IMR-90 (cell line): ENCODE measurements around the gene CCL19. TPM values are rescaled to one million over a fixed set of nuclear protein-coding genes. Genes with fewer than 3 reads are reported as not detected.

Source experiments
- ATAC-seq: fragments of 200-7000 bp; cut with Tn5 transposase; 2 replicates; pipeline ENCODE4 v1.9.1; 2020; ENCODE audit warnings: low read depth, mild to moderate bottlenecking, moderate library complexity
- BruUV-seq: library from RNA; stranded (reverse); fragments of 400-500 nt; replicated peaks from 2 replicates; lab custom pipeline; 2021; lab: Mats Ljungman, UMichigan
- CTCF ChIA-PET: fragments of 300-600 bp; formaldehyde crosslinking; extraction: SDS; loops from one replicate; lab custom pipeline; 2021; ENCODE audit warnings: antibody characterized with exemption; lab: Yijun Ruan, JAX
- POLR2A ChIA-PET: fragments of 300-600 bp; sonication (Branson Sonifier 250); formaldehyde crosslinking; loops from one replicate; lab custom pipeline; 2022; ENCODE audit warnings: antibody characterized with exemption; ENCODE audit not compliant: unreplicated experiment; lab: Charles Lee
- DNase-seq: peaks from one replicate; pipeline ENCODE4 v3.0.0; 2013
- H2AFZ ChIP-seq: replicated peaks from 2 replicates; pipeline ENCODE3; 2013; ENCODE audit warnings: low read length, mild to moderate bottlenecking; ENCODE audit not compliant: poor library complexity
- H2AK5ac ChIP-seq: 2 replicates; pipeline ENCODE4 v1.6.1; 2013; ENCODE audit warnings: low read depth, low read length, inconsistent platforms
- H2AK9ac ChIP-seq: replicated peaks from 2 replicates; pipeline ENCODE3; 2013; ENCODE audit warnings: mild to moderate bottlenecking, low read depth, low read length, moderate library complexity; ENCODE audit not compliant: poor library complexity
- H2BK120ac ChIP-seq: 2 replicates; pipeline ENCODE4 v1.6.1; 2013; ENCODE audit warnings: low read depth, low read length, inconsistent platforms
- H2BK15ac ChIP-seq: 3 replicates; pipeline ENCODE4 v1.6.1; 2013; ENCODE audit warnings: low read depth, low read length, inconsistent platforms
- H2BK20ac ChIP-seq: 2 replicates; pipeline ENCODE4 v1.6.1; 2013; ENCODE audit warnings: low read depth, mild to moderate bottlenecking, inconsistent platforms, low read length, moderate library complexity
- H2BK5ac ChIP-seq: 2 replicates; pipeline ENCODE4 v1.6.1; 2013; ENCODE audit warnings: mild to moderate bottlenecking, low read depth, low read length, inconsistent platforms; ENCODE audit not compliant: poor library complexity, severe bottlenecking
- H3K14ac ChIP-seq: replicated peaks from 2 replicates; pipeline ENCODE4 v1.6.1; 2013; ENCODE audit warnings: low read depth, low read length, inconsistent platforms
- H3K18ac ChIP-seq: 2 replicates; pipeline ENCODE4 v1.6.1; 2013; ENCODE audit warnings: low read depth, low read length, control low read depth
- H3K23ac ChIP-seq: 2 replicates; pipeline ENCODE4 v1.6.1; 2013; ENCODE audit warnings: low read depth, low read length, inconsistent platforms
- H3K27ac ChIP-seq: 2 replicates; pipeline ENCODE4 v1.5.1; 2013; ENCODE audit warnings: mild to moderate bottlenecking, control low read depth, low read length; ENCODE audit not compliant: insufficient read depth
- H3K27me3 ChIP-seq: 2 replicates; pipeline ENCODE4 v1.6.1; 2013; ENCODE audit warnings: low read length; ENCODE audit not compliant: control insufficient read depth, insufficient read depth
- H3K36me3 ChIP-seq: 2 replicates; pipeline ENCODE4 v1.6.1; 2013; ENCODE audit warnings: low read length, mixed read lengths; ENCODE audit not compliant: control insufficient read depth, insufficient read depth
- H3K4ac ChIP-seq: 2 replicates; pipeline ENCODE4 v1.6.1; 2013; ENCODE audit warnings: low read depth, low read length, inconsistent platforms
- H3K4me1 ChIP-seq: 2 replicates; pipeline ENCODE4 v1.6.1; 2013; ENCODE audit warnings: low read length, mixed read lengths; ENCODE audit not compliant: control insufficient read depth, insufficient read depth
- H3K4me2 ChIP-seq: 2 replicates; pipeline ENCODE4 v1.6.1; 2013; ENCODE audit warnings: low read depth, mild to moderate bottlenecking, control low read depth, low read length, moderate library complexity
- H3K4me3 ChIP-seq: 2 replicates; pipeline ENCODE4 v1.5.1; 2013; ENCODE audit warnings: low read depth, mild to moderate bottlenecking, control low read depth, low read length, moderate library complexity; ENCODE audit not compliant: insufficient read depth
- H3K56ac ChIP-seq: 2 replicates; pipeline ENCODE4 v1.6.1; 2013; ENCODE audit warnings: low read length, inconsistent platforms; ENCODE audit not compliant: insufficient read depth; ENCODE audit errors: extremely low read depth
- H3K79me1 ChIP-seq, 2 experiments: 2 replicates each; pipeline ENCODE4 v1.6.1; 2013; ENCODE audit warnings: low read length in 2 of 2, inconsistent platforms in 1 of 2, low read depth in 1 of 2
- H3K9ac ChIP-seq: 2 replicates; pipeline ENCODE4 v1.6.1; 2013; ENCODE audit warnings: low read depth, low read length, control low read depth
- H3K9me1 ChIP-seq: 2 replicates; pipeline ENCODE4 v1.6.1; 2013; ENCODE audit warnings: low read length, inconsistent platforms; ENCODE audit not compliant: insufficient read depth
- H3K9me3 ChIP-seq: 2 replicates; pipeline ENCODE4 v1.6.1; 2013; ENCODE audit warnings: low read length; ENCODE audit not compliant: control insufficient read depth, insufficient read depth
- H4K20me1 ChIP-seq: 2 replicates; pipeline ENCODE4 v1.6.1; 2013; ENCODE audit warnings: low read length, inconsistent platforms; ENCODE audit not compliant: insufficient read depth
- H4K5ac ChIP-seq: 2 replicates; pipeline ENCODE4 v1.6.1; 2013; ENCODE audit warnings: mild to moderate bottlenecking, low read depth, low read length, control low read depth
- H4K8ac ChIP-seq, 2 experiments: 2 replicates each; pipeline ENCODE4 v1.6.1; 2013; ENCODE audit warnings: low read depth in 2 of 2, low read length in 2 of 2, control low read depth in 1 of 2, inconsistent platforms in 1 of 2
- H4K91ac ChIP-seq: 2 replicates; pipeline ENCODE4 v1.6.1; 2013; ENCODE audit warnings: low read depth, low read length, inconsistent platforms; ENCODE audit not compliant: insufficient read depth
- BHLHE40 ChIP-seq: fragments of 150-350 bp; IDR thresholded peaks from 2 replicates; pipeline ENCODE4 v1.6.1; 2016; ENCODE audit warnings: mild to moderate bottlenecking, low read depth, low read length
- CEBPB ChIP-seq: IDR thresholded peaks from 2 replicates; pipeline ENCODE4 v1.6.1; 2012; ENCODE audit warnings: low read depth, low read length, improper control_type of control experiment
- CHD1 ChIP-seq: IDR thresholded peaks from 2 replicates; pipeline ENCODE4 v1.6.1; 2012; ENCODE audit warnings: low read depth, low read length, improper control_type of control experiment
- FOS ChIP-seq: fragments of 150-350 bp; IDR thresholded peaks from 2 replicates; pipeline ENCODE4 v1.6.1; 2016; ENCODE audit warnings: low read depth, low read length
- MAFK ChIP-seq: IDR thresholded peaks from 2 replicates; pipeline ENCODE4 v1.6.1; 2012; ENCODE audit warnings: low read depth, low read length, improper control_type of control experiment
- MAZ ChIP-seq: IDR thresholded peaks from 2 replicates; pipeline ENCODE4 v1.6.1; 2012; ENCODE audit warnings: low read depth, mild to moderate bottlenecking, low read length, improper control_type of control experiment, moderate library complexity, borderline replicate concordance
- MXI1 ChIP-seq: IDR thresholded peaks from 2 replicates; pipeline ENCODE4 v1.6.1; 2012; ENCODE audit warnings: low read depth, mild to moderate bottlenecking, low read length, moderate library complexity, borderline replicate concordance
- NFE2L2 ChIP-seq: fragments of 150-350 bp; IDR thresholded peaks from 2 replicates; pipeline ENCODE4 v1.6.1; 2016; ENCODE audit warnings: low read depth, mild to moderate bottlenecking, low read length
- RAD21 ChIP-seq: IDR thresholded peaks from 2 replicates; pipeline ENCODE4 v1.6.1; 2012; ENCODE audit warnings: low read length, improper control_type of control experiment
- RCOR1 ChIP-seq: IDR thresholded peaks from 2 replicates; pipeline ENCODE4 v1.6.1; 2012; ENCODE audit warnings: mild to moderate bottlenecking, low read length, improper control_type of control experiment; ENCODE audit not compliant: insufficient replicate concordance
- RFX5 ChIP-seq: IDR thresholded peaks from 2 replicates; pipeline ENCODE4 v1.8.0; 2012; ENCODE audit warnings: low read depth, mild to moderate bottlenecking, low read length, moderate library complexity
- SMC3 ChIP-seq: fragments of 150-350 bp; IDR thresholded peaks from 2 replicates; pipeline ENCODE4 v1.6.1; 2016; ENCODE audit warnings: low read depth, mild to moderate bottlenecking, antibody characterized with exemption, low read length, moderate library complexity
- dilution Hi-C: fragments of 300-500 bp; cut with HindIII; formaldehyde crosslinking; loops from one replicate; pipeline ENCODE4 v1.14.3; 2018; ENCODE audit warnings: low sequenced_read_pairs; ENCODE audit not compliant: unreplicated experiment
- in situ Hi-C: fragments of 300-500 bp; cut with MboI; formaldehyde crosslinking; loops from 3 replicates; pipeline ENCODE4 v1.14.3; 2019; ENCODE audit warnings: low sequenced_read_pairs, inconsistent platforms, mixed read lengths
- intact Hi-C: fragments of 100-400 bp; cut with micrococcal nuclease; formaldehyde crosslinking; loops from 2 replicates; pipeline ENCODE4 v1.10.0; 2022
- polyA plus RNA-seq, 3 experiments: library from polyadenylated mRNA; depleted of rRNA; stranded (reverse); fragments of >200 nt; gene quantifications; 2 replicates each; pipeline ENCODE4 v1.2.3, GENCODE V29; 2012; ENCODE audit warnings: low replicate concordance in 1 of 3
- total RNA-seq: library from RNA; depleted of rRNA; stranded (reverse); fragments of >200 nt; gene quantifications from 2 replicates; pipeline ENCODE4 v1.2.3, GENCODE V29; 2012
- TF ChIP-seq, protein P1 (sequence below): conservative IDR thresholded peaks from 2 replicates; pipeline ENCODE4 v1.5.1; 2012; ENCODE audit warnings: mild to moderate bottlenecking, low read depth, low read length, improper control_type of control experiment
- TF ChIP-seq, protein P2 (sequence below): fragments of 150-350 bp; IDR thresholded peaks from 2 replicates; pipeline ENCODE4 v1.6.1; 2016; ENCODE audit warnings: low read depth, mild to moderate bottlenecking, low read length, moderate library complexity, borderline replicate concordance

Gene CCL19
- total and polyA plus RNA-seq, 2 of the 4 experiments (the other 2 are of a cell fraction) = not detected

DNA sequence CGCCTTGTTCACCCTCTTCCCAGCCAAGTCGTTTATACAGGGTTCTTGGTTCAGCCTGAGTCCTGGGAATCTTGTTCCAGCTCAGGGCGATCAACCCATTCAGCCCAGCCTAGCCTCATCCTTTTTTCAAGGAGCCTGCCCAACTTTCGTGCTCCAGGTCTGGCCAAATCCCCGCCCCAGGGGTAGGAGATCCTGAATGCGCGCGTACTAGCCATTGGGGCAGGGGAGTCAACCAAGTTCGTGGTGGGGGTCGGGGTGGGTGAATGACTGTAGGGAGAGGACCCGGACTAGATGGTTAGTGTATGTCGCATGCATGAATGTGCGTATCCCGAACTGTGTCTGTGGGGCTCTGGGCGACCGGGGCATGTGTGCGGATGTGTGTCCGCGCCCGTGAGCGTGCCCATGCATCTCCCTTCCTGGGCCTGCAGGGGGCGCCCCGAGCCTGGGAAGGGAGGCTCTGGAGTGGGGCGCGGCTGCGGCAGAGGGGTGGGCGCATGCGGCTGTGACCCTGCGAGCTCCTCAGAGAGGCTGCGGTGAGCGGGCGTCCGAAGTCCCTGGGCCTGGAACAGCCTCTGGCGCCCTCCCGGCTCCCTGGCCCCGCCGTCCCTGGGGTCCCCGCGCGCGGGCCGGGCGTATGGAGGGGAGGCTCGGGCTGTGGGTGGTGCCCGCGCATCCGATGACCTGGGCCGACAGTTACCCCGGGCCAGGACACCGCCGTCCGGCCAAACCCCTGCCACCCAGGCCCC is 10.1 kb upstream of the CCL19 start (continued):
- no peak for TF ChIP-seq RCOR1

DNA sequence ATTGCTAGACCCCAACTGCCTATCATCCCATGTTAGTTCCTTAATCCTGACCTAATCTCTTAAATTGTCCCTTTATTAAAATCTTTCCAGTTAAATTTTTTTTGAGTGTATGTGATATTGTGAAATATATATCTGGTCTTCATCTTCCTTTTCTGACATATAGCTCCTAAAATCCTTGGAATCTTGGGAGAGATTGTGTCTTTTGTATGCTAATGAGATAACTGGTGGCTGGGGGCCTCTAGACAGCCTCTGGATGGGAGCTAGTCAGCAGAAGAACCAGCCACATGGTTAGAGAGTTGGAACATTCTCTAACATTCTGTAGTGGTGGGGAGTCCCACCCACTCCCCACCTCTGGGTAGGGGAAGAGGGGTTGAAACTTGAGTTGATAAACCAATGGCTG is 3.7 kb upstream of the CCL19 start:
- no peak overlapping the region for H3K4ac ChIP-seq
- ATAC-seq (no peak), DNase-seq (no peak)
- no peak overlapping the region for H2BK15ac ChIP-seq
- no peak overlapping the region for H3K14ac ChIP-seq
- ChIA-PET CTCF (no interaction called here), POLR2A (no interaction called here)
- no peak overlapping the region for H3K9ac ChIP-seq
- H4K8ac ChIP-seq = no peak overlapping the region
- 0 out of 2 replicates have a peak, but pooled peaks cover 4% of the 10 kb centered on the region for H3K9me1 ChIP-seq
- no peaks in the 10 kb centered on the region for H3K9me3 ChIP-seq
- no peak overlapping the region for H2AK9ac ChIP-seq
- no peak overlapping the region for H3K27ac ChIP-seq
- no peak overlapping the region for H4K91ac ChIP-seq
- H3K4me1 ChIP-seq = no peaks in the 10 kb centered on the region
- H4K20me1 ChIP-seq = no peaks in the 10 kb centered on the region
- no peak overlapping the region for H3K18ac ChIP-seq
- no peak overlapping the region for H3K23ac ChIP-seq
- H2BK5ac ChIP-seq = no peak overlapping the region
- H2BK20ac ChIP-seq = no peak overlapping the region
- no TSS peak for BruUV-seq
- no peak overlapping the region for H4K5ac ChIP-seq
- no peak overlapping the region for H2AK5ac ChIP-seq
- H3K4me2 ChIP-seq = no peak overlapping the region
- H3K4me3 ChIP-seq = no peak overlapping the region
- no peak overlapping the region for H2BK120ac ChIP-seq
- H3K36me3 ChIP-seq = no peaks in the 10 kb centered on the region
- H3K79me1 ChIP-seq = no peaks in the 10 kb centered on the region
- dilution Hi-C loops = no loop called here
- H2AFZ ChIP-seq = no peak overlapping the region
- no peak overlapping the region for H3K56ac ChIP-seq
- intact Hi-C loops = no loop called here
- in situ Hi-C loops = no loop called here
- H3K27me3 ChIP-seq = peaks cover 2% of the 10 kb centered on the region
- TF ChIP-seq MAZ = no peak
- TF ChIP-seq, protein P1, sequence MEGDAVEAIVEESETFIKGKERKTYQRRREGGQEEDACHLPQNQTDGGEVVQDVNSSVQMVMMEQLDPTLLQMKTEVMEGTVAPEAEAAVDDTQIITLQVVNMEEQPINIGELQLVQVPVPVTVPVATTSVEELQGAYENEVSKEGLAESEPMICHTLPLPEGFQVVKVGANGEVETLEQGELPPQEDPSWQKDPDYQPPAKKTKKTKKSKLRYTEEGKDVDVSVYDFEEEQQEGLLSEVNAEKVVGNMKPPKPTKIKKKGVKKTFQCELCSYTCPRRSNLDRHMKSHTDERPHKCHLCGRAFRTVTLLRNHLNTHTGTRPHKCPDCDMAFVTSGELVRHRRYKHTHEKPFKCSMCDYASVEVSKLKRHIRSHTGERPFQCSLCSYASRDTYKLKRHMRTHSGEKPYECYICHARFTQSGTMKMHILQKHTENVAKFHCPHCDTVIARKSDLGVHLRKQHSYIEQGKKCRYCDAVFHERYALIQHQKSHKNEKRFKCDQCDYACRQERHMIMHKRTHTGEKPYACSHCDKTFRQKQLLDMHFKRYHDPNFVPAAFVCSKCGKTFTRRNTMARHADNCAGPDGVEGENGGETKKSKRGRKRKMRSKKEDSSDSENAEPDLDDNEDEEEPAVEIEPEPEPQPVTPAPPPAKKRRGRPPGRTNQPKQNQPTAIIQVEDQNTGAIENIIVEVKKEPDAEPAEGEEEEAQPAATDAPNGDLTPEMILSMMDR = no peak
- no peak for TF ChIP-seq CHD1
- TF ChIP-seq NFE2L2 = no peak
- TF ChIP-seq BHLHE40 = no peak
- TF ChIP-seq MAFK = no peak
- TF ChIP-seq, protein P2, sequence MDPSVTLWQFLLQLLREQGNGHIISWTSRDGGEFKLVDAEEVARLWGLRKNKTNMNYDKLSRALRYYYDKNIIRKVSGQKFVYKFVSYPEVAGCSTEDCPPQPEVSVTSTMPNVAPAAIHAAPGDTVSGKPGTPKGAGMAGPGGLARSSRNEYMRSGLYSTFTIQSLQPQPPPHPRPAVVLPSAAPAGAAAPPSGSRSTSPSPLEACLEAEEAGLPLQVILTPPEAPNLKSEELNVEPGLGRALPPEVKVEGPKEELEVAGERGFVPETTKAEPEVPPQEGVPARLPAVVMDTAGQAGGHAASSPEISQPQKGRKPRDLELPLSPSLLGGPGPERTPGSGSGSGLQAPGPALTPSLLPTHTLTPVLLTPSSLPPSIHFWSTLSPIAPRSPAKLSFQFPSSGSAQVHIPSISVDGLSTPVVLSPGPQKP = no peak
- TF ChIP-seq RAD21 = no peak
- no peak for TF ChIP-seq FOS
- no peak for TF ChIP-seq SMC3
- no peak for TF ChIP-seq RFX5
- TF ChIP-seq RCOR1 = no peak
- no peak for TF ChIP-seq CEBPB
- TF ChIP-seq MXI1 = no peak
